GM12865 (cell line): ENCODE measurements around the gene PDE8B.

Experiments
- DNase-seq: peaks from one replicate; pipeline ENCODE4 v3.0.0; 2010; ENCODE audit warnings: low read depth
- H3K4me3 ChIP-seq: 2 replicates; pipeline ENCODE4 v1.5.1; 2011; ENCODE audit warnings: mild to moderate bottlenecking, low read depth, low read length, control low read depth
- TF ChIP-seq, protein P1 (sequence below): IDR thresholded peaks from 2 replicates; pipeline ENCODE4 v1.5.1; 2011; ENCODE audit warnings: low read length, control low read depth, low read depth, inconsistent platforms; ENCODE audit not compliant: insufficient read depth; ENCODE audit errors: missing control alignments

PDE8B gene

DNA sequence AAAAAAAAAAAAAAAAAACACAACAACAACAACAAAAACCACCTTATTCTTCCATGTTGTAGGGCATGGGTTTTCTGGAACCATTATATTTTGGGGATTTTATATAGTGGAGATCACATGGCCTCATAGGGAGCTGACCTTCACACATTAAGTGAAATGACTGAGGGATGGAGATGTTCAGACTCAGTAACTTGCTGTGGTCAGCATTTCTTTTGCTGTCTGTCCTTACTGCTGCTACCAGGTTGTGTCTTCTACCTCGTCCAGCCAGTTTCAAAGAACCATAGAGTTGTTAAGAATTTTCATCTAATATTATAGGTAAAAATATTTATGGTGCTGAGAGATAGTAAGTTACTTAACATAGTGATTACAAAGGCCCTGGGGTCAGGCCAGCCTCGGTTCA lies 107.6 kb downstream of the PDE8B start:
- no peak overlapping the region for H3K4me3 ChIP-seq
- TF ChIP-seq, protein P1, sequence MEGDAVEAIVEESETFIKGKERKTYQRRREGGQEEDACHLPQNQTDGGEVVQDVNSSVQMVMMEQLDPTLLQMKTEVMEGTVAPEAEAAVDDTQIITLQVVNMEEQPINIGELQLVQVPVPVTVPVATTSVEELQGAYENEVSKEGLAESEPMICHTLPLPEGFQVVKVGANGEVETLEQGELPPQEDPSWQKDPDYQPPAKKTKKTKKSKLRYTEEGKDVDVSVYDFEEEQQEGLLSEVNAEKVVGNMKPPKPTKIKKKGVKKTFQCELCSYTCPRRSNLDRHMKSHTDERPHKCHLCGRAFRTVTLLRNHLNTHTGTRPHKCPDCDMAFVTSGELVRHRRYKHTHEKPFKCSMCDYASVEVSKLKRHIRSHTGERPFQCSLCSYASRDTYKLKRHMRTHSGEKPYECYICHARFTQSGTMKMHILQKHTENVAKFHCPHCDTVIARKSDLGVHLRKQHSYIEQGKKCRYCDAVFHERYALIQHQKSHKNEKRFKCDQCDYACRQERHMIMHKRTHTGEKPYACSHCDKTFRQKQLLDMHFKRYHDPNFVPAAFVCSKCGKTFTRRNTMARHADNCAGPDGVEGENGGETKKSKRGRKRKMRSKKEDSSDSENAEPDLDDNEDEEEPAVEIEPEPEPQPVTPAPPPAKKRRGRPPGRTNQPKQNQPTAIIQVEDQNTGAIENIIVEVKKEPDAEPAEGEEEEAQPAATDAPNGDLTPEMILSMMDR, result no peak

DNA sequence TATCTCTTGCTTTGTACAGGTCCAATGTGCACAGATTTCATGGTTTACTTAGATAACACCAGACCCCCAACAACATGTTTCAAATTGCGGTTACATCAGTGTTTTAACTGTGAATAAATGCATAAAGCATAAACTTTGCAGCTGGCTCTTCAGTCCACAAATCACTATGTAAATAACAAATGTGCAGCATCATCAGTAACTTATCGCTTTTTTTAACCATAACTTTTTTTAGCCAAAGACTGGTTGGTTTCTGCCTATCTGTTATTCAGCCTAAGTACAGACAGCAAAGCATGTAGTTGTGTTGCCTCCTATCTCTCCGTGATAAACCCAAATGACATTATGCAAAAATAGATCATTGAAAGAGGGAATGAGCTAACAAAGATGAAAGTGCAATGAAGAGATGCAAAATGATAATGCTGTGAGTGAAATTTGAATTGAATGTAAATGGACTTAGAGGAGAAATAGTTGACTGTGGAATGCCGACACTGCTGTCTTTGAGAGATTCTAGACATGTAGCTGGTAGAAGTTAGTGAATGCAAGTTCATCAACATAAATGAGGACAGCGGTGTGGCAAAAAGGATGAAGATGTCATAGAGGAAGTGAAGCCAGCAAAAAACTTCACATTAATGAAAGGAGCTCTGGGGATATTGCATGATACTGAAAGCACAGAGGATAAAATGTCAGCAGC lies 108.8 kb downstream of the PDE8B start:
- TF ChIP-seq, protein P1, result no peak
- no peak overlapping the region for H3K4me3 ChIP-seq
- DNase-seq, result no peak

More for the DNA sequence above, 107.6 kb downstream of the PDE8B start:
- no peak for DNase-seq

DNA sequence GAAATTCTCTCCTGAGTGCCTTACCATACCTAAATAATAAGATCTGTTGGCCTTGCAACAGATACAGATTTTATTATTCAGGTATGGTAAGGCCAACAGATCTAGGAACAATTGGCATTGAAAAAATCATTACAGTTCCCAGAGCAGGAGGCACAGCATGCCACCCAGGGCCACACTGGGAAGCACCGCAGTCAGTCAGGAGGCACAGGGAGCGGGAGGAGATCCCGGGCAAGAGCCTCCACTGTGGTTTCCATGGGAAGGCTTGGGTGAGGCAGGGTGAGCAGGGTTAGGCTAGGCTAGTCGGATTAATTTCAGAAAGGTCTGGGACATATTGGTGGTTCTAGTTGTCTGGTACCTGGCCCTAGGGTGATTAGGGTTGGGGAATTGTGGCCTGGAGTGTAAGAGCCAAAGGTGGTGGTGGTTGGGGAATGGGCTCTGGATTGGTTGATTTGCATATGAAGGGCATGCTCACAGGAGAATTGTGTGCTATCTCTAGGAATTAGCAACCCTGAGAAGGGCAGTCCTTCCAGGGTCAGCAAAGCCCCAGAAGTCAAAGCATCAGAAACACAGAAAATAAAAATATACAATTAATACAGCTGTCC lies 111.4 kb downstream of the PDE8B start:
- TF ChIP-seq, protein P1, result no peak
- no peak overlapping the region for H3K4me3 ChIP-seq
- DNase-seq, result no peak

DNA sequence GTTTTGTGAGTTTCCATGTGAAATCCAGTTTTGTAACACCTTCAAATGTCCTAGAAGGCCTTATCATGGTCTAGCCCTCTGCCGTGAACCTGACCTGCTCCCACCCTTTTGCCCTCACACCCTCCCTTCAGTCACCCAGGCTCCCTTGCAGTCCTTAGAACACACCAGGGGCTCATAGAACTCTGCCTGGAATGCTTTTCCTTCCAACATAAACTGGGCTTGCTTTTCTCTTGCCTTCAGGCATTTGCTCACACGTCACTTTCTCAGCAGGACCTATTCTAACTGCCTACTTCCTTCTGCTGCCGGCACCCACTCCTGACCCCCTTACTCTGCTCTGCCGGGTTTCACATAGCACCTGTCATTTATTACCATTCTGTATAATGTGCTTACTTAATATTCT lies 111.9 kb downstream of the PDE8B start:
- TF ChIP-seq, protein P1, result no peak
- DNase-seq, result no peak
- no peak overlapping the region for H3K4me3 ChIP-seq

DNA sequence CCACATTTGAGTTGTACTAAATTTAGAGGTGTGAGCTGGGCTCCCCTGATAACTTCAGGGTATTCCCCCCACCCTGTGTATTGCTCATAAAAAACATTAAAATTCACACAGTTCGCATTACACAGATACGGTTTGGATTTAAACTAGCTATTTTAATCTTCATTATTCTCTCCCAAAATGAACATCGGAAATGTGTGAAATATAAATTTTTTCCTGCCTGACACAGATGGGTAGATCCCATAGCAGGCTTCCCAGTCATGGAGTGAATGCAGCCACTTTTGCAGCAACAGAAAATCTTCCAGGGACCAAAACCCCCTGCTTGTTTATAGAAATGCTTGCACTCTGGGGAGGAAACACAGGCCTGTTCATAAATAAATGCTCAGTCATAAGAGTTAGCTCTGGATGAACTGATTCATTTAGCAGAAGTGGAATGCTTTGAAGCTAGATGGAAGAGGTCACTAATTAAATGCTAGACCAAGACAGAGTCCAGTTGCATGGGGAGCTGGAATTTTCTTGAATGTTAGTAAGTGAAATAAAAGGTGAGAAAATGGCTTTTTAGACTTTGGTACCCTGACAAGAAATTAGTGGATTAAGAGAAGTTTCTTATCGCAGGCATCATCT lies 115.6 kb downstream of the PDE8B start:
- DNase-seq, result no peak
- TF ChIP-seq, protein P1, result no peak
- H3K4me3 ChIP-seq, result no peak overlapping the region

DNA sequence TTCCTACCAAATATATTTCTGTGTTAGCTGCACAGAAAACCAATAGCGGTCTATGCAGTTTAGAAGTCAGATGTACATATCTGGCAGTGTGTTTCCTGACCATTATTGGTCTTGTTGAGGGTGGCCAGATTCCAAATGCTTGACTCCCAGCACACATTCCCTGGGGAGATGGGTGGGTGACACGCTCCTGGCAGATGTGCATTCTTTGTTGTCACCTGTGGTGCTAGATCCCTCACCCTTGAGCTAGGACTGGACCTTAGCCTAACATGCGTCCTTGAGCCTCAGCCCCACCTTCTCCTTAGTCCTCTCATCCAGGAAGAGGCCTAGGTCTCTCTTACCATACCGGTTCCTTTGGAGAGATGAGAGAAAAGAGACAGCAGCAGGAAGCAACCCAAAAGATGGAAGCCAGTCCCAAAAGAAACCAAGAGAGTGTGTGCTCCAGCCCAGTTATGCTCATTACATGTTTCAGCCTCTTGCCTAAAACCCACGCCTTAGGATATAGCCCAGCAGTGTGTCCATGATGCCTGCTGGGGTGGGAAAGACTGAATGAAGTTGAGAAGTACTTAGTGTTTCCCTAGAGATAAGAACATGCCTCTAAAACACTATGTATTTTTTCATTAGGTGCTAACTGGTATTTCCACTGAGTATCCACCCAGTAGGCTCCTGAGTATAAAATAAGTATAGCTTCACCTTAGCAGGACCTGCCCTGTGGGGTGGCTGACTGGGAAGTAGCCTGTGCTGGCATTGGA lies 116.7 kb downstream of the PDE8B start:
- DNase-seq, result no peak
- no peak overlapping the region for H3K4me3 ChIP-seq
- TF ChIP-seq, protein P1, result no peak
